GM21447 (cell line): Measurements from ENCODE around the gene COTL1.

ENCODE experiments used
- ATAC-seq: cut with Tn5 transposase; IDR thresholded peaks from one replicate; pipeline ENCODE4 v1.9.1; 2021; ENCODE audit not compliant: unreplicated experiment

COTL1 gene, protein sequence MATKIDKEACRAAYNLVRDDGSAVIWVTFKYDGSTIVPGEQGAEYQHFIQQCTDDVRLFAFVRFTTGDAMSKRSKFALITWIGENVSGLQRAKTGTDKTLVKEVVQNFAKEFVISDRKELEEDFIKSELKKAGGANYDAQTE

GRCh38 chr16:84617791-84618580 lies at the start of gene COTL1:
COTL1 (minus strand) TSS chr16:84618078; CDS start chr16:84617914, 164 bp downstream.
- ATAC-seq: peak; percentile 71

GRCh38 chr16:84665843-84666242 lies 48.0 kb upstream of the COTL1 start:
- ATAC-seq: no peak

- ATAC-seq: no peak
Observed at GRCh38 chr16:84665359-84665758, 47.5 kb upstream of the COTL1 start.

- peak; percentile 95 for ATAC-seq
Observed at GRCh38 chr16:84663433-84664101, 45.7 kb upstream of the COTL1 start.

DNA sequence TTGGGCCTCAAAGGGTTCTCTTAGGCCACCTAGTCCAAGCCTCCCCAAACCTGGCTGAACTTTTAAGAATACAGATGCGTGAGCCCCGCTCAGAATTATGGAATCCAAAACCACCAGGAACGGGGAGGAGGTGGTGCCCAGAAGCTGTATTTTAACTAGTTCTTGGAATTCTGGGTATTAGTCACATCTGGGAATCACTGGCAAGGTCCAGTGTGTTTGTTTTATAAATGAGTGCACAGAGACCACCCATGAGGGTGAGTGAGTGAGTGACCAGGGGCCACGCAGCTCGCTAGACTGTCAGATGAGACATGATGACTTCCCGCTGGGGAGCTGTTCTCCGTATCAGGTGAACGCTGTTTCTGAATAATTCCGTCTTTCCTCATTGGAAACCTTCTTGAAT lies 44.6 kb upstream of the COTL1 start:
- no peak for ATAC-seq

GRCh38 chr16:84661418-84662060 lies 43.7 kb upstream of the COTL1 start:
- ATAC-seq: no peak

- ATAC-seq: no peak
Observed at GRCh38 chr16:84660973-84661372, 43.1 kb upstream of the COTL1 start.

DNA sequence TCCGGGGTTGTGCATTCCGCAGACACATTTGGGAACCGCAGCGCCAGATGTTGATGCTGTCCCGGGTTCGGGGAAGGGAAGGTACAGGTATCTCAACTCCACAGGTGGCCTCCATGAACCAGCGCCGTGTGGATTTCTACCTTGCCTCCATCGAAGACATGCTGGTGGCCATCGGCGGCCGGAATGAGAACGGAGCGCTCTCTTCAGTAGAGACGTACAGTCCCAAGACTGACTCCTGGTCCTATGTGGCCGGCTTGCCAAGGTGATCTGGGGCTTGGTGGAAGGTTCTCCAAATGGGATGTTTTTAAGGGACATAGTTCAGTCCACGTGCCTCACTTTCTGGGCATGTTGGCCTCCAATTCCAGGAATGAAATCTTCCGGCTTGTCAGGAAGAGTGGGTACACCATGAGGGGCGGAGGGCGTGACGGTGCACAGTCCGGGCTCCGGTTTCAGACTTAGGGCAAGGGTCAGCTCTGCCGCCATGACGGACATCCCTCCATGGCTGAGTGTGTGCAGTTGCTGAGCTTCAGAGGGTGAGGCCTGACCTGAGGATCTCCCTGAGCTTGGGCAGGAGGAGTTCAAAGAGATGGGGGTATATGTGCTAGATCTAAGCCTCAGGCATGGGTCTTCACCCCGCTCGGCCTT lies 41.9 kb upstream of the COTL1 start:
- no peak for ATAC-seq

- ATAC-seq: no peak
Observed at GRCh38 chr16:84658690-84659089, 40.8 kb upstream of the COTL1 start.

GRCh38 chr16:84657229-84657837 lies 39.5 kb upstream of the COTL1 start:
- ATAC-seq: no peak

DNA sequence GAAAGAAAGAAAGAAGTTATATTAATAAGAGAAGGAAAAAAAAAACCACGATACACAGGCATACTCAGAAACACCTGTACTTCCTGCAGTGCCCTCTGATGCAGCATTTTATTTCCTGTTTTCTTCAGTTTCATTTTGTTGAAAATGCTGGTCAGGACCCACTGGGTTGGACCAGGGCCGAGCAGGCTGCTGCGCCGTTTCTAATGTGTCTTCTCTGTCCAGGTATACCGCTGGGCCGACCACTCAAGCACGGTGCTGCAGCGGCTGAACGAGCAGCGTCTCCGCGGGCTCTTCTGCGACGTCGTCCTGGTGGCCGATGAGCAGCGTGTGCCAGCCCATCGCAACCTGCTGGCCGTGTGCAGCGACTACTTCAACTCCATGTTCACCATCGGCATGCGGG lies 38.8 kb upstream of the COTL1 start:
- ATAC-seq: no peak

DNA sequence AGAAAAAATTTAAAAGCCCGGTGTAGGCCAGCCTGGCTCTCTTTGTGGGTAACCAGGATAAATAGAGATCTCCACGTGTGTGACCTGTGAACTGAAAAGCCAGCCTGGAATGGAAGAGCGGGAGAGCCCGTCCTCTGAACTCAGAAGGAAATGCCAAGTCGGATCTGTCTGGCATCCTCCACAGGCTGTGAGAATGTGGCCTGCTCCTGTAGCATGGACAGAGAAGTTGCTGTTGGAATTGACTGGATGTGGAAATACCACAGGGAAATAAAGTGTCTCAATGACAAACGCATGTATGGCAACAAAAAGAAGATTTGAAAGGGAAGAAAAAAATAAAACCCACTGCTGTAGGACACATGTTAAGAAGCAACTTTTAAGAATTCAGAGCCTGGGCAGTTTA lies 37.1 kb upstream of the COTL1 start:
- ATAC-seq: no peak

DNA sequence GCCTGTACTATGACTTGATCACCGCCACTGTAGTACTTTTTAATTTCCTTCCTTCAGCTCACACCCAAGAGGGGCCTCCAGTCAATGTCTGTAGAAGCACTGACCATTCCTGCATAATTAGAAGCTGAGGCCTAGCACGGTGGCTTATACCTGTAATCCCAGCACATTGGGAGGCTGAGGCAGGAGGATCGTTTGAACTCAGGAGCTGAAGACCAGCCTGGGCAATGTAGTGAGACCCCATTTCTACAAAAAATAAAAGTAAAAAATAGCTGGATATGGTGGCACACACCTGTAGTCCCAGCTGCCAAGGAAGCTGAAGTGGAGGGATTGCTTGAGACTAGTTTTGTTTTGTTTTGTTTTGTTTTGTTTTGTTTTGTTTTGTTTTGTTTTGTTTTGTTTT lies 36.4 kb upstream of the COTL1 start:
- no peak for ATAC-seq

GRCh38 chr16:84652566-84652965 lies 34.7 kb upstream of the COTL1 start:
- ATAC-seq: no peak

DNA sequence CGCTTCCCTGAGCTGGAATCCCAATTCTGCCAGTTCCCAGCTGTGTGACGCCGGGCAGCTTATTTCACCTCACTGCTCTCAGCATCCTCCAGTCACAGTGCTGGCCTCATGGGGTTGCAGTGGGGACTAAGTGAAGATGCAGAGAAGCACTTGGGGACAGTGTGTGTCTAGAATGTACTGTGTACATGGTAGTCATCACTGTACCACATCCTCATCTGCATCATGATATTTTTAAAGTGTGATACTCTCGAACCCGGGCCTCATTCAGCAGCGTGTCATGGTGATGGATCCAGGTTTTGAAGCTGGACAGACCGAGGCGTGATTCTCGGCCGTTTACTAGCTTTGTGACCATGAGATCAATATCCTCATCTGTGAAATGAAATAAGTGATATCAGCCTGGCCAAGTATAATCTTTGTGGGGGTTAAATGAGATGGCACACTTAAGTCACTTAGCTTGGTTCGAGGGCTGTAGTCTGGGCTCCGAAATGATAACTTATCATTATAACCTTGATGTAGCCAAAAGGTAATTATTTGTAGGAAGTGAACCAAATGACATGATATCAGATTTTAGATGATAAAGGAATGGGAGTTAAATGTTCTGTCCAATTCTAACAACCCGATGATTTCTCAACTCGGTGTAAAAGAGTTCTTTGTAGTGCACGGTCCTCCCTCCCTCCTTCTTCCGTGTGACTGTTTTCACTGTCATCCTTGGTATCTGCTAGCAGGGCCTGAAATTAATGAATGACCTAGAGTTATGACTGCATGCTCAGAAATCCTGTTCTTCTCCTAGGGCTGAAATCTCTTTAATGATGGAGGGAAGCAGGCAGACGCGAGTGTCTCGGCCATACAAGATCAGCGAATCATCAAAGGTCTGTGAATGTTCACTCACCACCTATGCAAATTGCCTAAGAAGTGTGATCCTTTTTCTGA lies 32.4 kb upstream of the COTL1 start:
- no peak for ATAC-seq

GRCh38 chr16:84649511-84649861 lies 31.6 kb upstream of the COTL1 start:
- ATAC-seq: no peak

DNA sequence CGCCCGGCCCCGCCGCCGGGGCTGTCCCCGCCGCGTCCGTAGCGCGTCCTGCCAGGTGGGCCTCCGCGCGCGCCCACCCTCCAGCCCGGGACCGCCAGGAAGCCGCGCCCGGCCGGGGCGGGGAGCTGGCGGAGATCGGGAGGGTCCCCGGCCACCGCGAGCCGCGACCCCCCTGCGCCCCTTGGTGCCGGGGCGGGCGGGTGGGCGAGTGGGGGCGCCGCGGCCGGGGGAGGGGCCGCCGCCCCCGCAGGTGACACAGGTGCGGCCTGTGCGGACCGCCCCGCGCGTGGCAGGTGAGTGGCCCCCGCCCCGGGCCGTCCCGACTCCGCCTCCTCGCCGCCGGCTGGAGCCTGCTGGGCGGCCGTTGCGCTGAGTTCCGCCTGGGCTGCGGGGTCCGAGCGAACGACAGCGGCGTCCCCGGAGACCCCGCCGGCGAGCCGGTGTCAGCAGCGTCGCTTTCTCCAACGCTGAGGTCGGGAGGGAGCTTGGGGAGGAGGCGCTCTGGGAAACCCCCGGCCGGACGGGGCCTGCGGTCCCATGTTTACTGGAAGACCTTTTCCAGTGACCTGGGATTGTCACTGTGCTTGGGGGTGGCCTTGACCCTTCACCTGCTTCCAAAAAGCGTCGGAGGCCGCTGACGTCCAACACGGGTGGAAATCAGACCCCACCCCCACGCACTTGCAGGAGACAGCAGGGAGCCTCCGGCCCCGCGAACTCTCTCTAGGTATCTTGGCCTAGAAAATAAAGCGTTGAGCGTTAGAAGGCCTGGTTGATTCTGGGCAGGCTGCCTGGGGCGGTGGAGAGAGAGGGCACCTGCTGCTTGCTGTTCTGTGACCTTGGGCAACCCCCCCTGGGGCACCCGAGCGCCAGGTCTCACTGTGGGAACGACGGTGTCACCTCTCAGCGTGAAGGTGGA lies 31.0 kb upstream of the COTL1 start:
- ATAC-seq: peak; percentile 63

- ATAC-seq: peak; percentile 72
Observed at GRCh38 chr16:84647828-84648594, 30.1 kb upstream of the COTL1 start, which contains the start of gene KLHL36. KLHL36 (plus strand) TSS chr16:84648511; CDS start chr16:84650868, 2,357 bp downstream.
